ENCODE measurements around the gene PPP2R5C.

DNA sequence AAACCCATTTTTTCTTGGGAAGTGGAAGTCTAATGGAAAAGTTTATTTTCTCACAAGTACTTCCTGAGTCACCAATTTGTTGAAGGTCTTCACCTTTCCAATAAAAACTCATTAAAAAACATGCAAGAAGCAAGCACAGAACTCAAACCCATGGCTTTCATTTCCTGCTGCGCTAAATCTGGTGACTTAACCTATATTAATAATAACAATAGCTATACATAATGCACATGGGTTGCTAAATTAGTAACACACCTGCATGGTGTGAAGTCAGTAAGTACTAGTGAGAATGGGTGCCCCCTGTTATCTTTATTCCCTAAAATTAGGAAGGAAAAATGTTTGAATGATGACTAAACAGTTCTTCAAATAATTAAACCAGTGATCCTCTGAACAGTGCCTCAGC, 52.3 kb downstream of the PPP2R5C start:
- TF ChIP-seq POLR2AphosphoS5 (IDR thresholded peaks at IDR 0.05) (no peak), EP300 (conservative IDR thresholded peaks at IDR 0.05; ENCODE audit: poor library complexity, severe bottlenecking) (no peak), EZH2 (IDR thresholded peaks at IDR 0.05; ENCODE audit: borderline replicate concordance, insufficient read depth, low read length, poor library complexity, severe bottlenecking) (no peak), SMC3 (conservative IDR thresholded peaks at IDR 0.05; ENCODE audit: poor library complexity) (no peak)
- TF ChIP-seq, protein P1, sequence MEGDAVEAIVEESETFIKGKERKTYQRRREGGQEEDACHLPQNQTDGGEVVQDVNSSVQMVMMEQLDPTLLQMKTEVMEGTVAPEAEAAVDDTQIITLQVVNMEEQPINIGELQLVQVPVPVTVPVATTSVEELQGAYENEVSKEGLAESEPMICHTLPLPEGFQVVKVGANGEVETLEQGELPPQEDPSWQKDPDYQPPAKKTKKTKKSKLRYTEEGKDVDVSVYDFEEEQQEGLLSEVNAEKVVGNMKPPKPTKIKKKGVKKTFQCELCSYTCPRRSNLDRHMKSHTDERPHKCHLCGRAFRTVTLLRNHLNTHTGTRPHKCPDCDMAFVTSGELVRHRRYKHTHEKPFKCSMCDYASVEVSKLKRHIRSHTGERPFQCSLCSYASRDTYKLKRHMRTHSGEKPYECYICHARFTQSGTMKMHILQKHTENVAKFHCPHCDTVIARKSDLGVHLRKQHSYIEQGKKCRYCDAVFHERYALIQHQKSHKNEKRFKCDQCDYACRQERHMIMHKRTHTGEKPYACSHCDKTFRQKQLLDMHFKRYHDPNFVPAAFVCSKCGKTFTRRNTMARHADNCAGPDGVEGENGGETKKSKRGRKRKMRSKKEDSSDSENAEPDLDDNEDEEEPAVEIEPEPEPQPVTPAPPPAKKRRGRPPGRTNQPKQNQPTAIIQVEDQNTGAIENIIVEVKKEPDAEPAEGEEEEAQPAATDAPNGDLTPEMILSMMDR (IDR thresholded peaks at IDR 0.05; ENCODE audit: poor library complexity, severe bottlenecking): no peak
